Measurements from ENCODE around the gene SUPT3H. TPM values are rescaled to one million over a fixed set of nuclear protein-coding genes. Genes with fewer than 3 reads are reported as not detected.

SUPT3H gene
- total and polyA plus RNA-seq, 2 donors (not counting 1 experiment from before 2014, with no cell fraction given) = 5.5 to 12.4 TPM

DNA sequence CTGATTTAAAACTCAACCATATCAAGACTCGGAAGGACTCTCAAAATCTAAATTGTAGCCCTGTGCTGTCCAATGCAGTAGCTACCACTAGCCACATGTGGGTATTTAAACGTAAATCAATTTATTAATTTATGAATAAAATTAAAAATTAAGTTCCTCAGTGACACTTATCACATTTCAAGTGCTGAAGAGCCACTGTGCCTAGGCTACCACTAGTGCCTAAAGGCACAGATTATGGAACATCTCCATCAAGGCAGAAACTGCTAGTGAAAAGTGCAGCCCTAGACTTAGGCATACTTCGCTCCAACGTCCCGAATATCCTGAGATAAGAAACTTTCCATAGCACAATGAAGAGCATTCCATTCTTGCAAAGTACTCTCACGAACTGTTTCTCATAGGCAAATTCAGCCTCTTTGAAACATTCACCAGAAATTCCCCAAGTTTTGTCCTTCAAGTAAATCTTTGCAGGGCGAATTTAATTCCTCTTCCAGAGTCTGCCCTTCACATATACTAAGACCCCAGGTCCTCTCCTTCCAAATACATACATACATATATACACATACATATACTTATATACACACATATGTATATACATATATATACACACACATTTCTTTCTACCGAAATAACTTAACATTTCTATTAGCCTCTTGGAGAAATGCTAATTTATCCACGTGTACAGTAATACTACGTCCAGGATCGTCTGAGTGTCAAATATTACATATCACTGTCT is 1.3 kb downstream of the SUPT3H start:
- H3K27ac Mint-ChIP-seq = peak overlapping the region; percentile 97

More for the DNA sequence above, 1.3 kb downstream of the SUPT3H start:
- Histone ChIP-seq H3K27me3 (replicated peaks in 1 of 4; ENCODE audit: control extremely low read depth in 1 of 4, control insufficient read depth in 3 of 4, insufficient read depth in 4 of 4, low read length in 3 of 4) (no peaks in the 10 kb centered on the region), H3K9ac (ENCODE audit: low read length) (peak overlapping the region; percentile 90), H3K4me3 (ENCODE audit: control extremely low read depth in 1 of 5, extremely low read depth in 1 of 5, insufficient read depth in 1 of 5, low read depth in 2 of 5, low read length in 4 of 5) (peak overlapping the region; percentile 76 to 98 (median 93)), H2AFZ (ENCODE audit: insufficient read depth, low read depth, low read length, poor library complexity, severe bottlenecking) (peak overlapping the region; percentile 84), H3K9me3 (ENCODE audit: control extremely low read depth in 1 of 3, control insufficient read depth in 2 of 3, insufficient read depth in 1 of 3, low read length in 2 of 3) (peaks cover 0 to 5% (median 0%) of the 10 kb centered on the region in 3 donors), H3K79me2 (ENCODE audit: control insufficient read depth, insufficient read depth, low read length) (no peaks in the 10 kb centered on the region), H3K27ac (ENCODE audit: low read length in 2 of 2) (peak overlapping the region; percentile 97), H4K20me1 (ENCODE audit: control insufficient read depth, insufficient read depth, low read length, poor library complexity, severe bottlenecking) (no peaks in the 10 kb centered on the region), H3K4me1 (ENCODE audit: control insufficient read depth in 2 of 2, insufficient read depth in 2 of 2, low read length in 2 of 2) (peaks cover 9 to 12% of the 10 kb centered on the region in 2 donors), H3K36me3 (replicated peaks in 1 of 2; ENCODE audit: control extremely low read depth in 1 of 2, control insufficient read depth in 1 of 2, extremely low read depth in 1 of 2, insufficient read depth in 2 of 2, low read length in 1 of 2) (no peaks in the 10 kb centered on the region), H3K4me2 (replicated peaks; ENCODE audit: low read depth, low read length, poor library complexity, severe bottlenecking) (peak overlapping the region; percentile 87)
- no peaks in the 10 kb centered on the region for H3K9me3 Mint-ChIP-seq (ENCODE audit: insufficient read depth)
- peaks cover 28% of the 10 kb centered on the region for H3K4me1 Mint-ChIP-seq
- ATAC-seq (ENCODE audit: low read depth) = no peak
- CTCF ChIA-PET = no interaction called here
- no peaks in the 10 kb centered on the region for H3K27me3 Mint-ChIP-seq
- no peak for DNase-seq
- POLR2A ChIA-PET = interaction anchor here (0.6 to 0.7 kb wide), 2 partner anchors 13 to 305 kb away, joined by 3 read pairs; no protein-coding TSS in a partner anchor
- 34% methylated on average over 8 of the region's 11 CpGs for WGBS (ENCODE audit: insufficient coverage)
- intact Hi-C loops (cut with micrococcal nuclease) = loop anchor here (1.0 to 5.0 kb wide), 4 partner anchors 171 to 846 kb away; partner anchors contain the start of gene ENPP4
- H3K4me3 Mint-ChIP-seq = peak overlapping the region; percentile 98
- TF ChIP-seq, protein P1, sequence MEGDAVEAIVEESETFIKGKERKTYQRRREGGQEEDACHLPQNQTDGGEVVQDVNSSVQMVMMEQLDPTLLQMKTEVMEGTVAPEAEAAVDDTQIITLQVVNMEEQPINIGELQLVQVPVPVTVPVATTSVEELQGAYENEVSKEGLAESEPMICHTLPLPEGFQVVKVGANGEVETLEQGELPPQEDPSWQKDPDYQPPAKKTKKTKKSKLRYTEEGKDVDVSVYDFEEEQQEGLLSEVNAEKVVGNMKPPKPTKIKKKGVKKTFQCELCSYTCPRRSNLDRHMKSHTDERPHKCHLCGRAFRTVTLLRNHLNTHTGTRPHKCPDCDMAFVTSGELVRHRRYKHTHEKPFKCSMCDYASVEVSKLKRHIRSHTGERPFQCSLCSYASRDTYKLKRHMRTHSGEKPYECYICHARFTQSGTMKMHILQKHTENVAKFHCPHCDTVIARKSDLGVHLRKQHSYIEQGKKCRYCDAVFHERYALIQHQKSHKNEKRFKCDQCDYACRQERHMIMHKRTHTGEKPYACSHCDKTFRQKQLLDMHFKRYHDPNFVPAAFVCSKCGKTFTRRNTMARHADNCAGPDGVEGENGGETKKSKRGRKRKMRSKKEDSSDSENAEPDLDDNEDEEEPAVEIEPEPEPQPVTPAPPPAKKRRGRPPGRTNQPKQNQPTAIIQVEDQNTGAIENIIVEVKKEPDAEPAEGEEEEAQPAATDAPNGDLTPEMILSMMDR (IDR thresholded peaks at IDR 0.05) = no peak
- no peak for TF ChIP-seq EZH2 (IDR thresholded peaks at IDR 0.05; ENCODE audit: borderline replicate concordance, insufficient read depth, low read depth, low read length, poor library complexity, severe bottlenecking)

Data from B cell (primary cell).